HG03103 (cell line): ENCODE data around the gene MX2.

Experiments used
- ATAC-seq: cut with Tn5 transposase; IDR thresholded peaks from one replicate; pipeline ENCODE4 v1.9.1; 2021; ENCODE audit warnings: low read depth; ENCODE audit not compliant: unreplicated experiment

MX2 gene

DNA sequence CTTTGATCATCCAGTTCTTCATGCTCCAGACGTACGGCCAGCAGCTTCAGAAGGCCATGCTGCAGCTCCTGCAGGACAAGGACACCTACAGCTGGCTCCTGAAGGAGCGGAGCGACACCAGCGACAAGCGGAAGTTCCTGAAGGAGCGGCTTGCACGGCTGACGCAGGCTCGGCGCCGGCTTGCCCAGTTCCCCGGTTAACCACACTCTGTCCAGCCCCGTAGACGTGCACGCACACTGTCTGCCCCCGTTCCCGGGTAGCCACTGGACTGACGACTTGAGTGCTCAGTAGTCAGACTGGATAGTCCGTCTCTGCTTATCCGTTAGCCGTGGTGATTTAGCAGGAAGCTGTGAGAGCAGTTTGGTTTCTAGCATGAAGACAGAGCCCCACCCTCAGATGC lies 96.7 kb downstream of the MX2 start:
- ATAC-seq, result no peak
